Panc1 (cell line): ENCODE results near the gene SLC26A4. TPM values are rescaled to one million over a fixed set of nuclear protein-coding genes. Genes with fewer than 3 reads are reported as not detected.

Source experiments
- ATAC-seq: fragments of 200-7000 bp; cut with Tn5 transposase; 2 replicates; pipeline ENCODE4 v1.9.1; 2020; ENCODE audit warnings: mild to moderate bottlenecking, moderate library complexity
- BruUV-seq: library from RNA; stranded (reverse); fragments of 400-500 nt; replicated peaks from 2 replicates; lab custom pipeline; 2021; lab: Mats Ljungman, UMichigan
- CTCF ChIA-PET: fragments of 300-600 bp; sonication (Branson Sonifier 250); formaldehyde crosslinking; loops from one replicate; lab custom pipeline; 2022; ENCODE audit warnings: antibody characterized with exemption; lab: Charles Lee
- POLR2A ChIA-PET: fragments of 300-600 bp; sonication (Branson Sonifier 250); formaldehyde crosslinking; loops from one replicate; lab custom pipeline; 2022; ENCODE audit warnings: antibody characterized with exemption; lab: Charles Lee
- DNase-seq: peaks from one replicate; pipeline ENCODE4 v3.0.0-alpha.2; 2010; ENCODE audit warnings: low read depth, low spot score
- H3K27ac ChIP-seq: 2 replicates; pipeline ENCODE4 v1.5.1; 2011; ENCODE audit warnings: mild to moderate bottlenecking, low read length, inconsistent platforms
- H3K27me3 ChIP-seq: fragments of 200-500 bp; sonication (Bioruptor generic); 2 replicates; pipeline ENCODE4 v1.6.0; 2014; ENCODE audit warnings: low read length, inconsistent platforms; ENCODE audit not compliant: control insufficient read depth, insufficient read depth
- H3K36me3 ChIP-seq: fragments of 200-500 bp; sonication (Bioruptor generic); 2 replicates; pipeline ENCODE4 v1.5.1; 2014; ENCODE audit warnings: inconsistent platforms, mild to moderate bottlenecking, low read length, moderate library complexity; ENCODE audit not compliant: control insufficient read depth, insufficient read depth
- H3K4me1 ChIP-seq: 2 replicates; pipeline ENCODE4 v1.5.1; 2011; ENCODE audit warnings: inconsistent platforms, mild to moderate bottlenecking, low read length, moderate library complexity; ENCODE audit not compliant: control insufficient read depth, insufficient read depth
- H3K4me3 ChIP-seq, 2 experiments: 2 replicates each; pipeline ENCODE4 v1.5.1; 2011 to 2012; ENCODE audit warnings: low read depth in 2 of 2, low read length in 2 of 2, mild to moderate bottlenecking in 2 of 2, inconsistent platforms in 1 of 2, moderate library complexity in 1 of 2
- H3K9me3 ChIP-seq: fragments of 200-500 bp; sonication (Bioruptor generic); 2 replicates; pipeline ENCODE4 v1.5.1; 2014; ENCODE audit warnings: low read depth, mild to moderate bottlenecking, inconsistent platforms, low read length, moderate library complexity; ENCODE audit not compliant: control insufficient read depth, insufficient read depth
- CTCF ChIP-seq: fragments of 450-650 bp; IDR thresholded peaks from 2 replicates; pipeline ENCODE4 v1.5.1; 2017; ENCODE audit warnings: mild to moderate bottlenecking
- POLR2AphosphoS5 ChIP-seq: IDR thresholded peaks from 2 replicates; pipeline ENCODE4 v1.6.1; 2012; ENCODE audit warnings: mild to moderate bottlenecking, low read depth, low read length, moderate library complexity
- SIN3A ChIP-seq: IDR thresholded peaks from 2 replicates; pipeline ENCODE4 v1.6.1; 2012; ENCODE audit warnings: low read depth, mild to moderate bottlenecking, low read length, moderate library complexity, borderline replicate concordance; ENCODE audit not compliant: insufficient read depth
- TCF7L2 ChIP-seq: IDR thresholded peaks from 2 replicates; pipeline ENCODE4 v1.6.1; 2011; ENCODE audit warnings: mild to moderate bottlenecking, low read depth, low read length, inconsistent platforms
- in situ Hi-C: cut with HindIII; loops from 2 replicates; pipeline ENCODE4 v1.10.0; 2016; ENCODE audit warnings: low sequenced_read_pairs, low pct_unique_long_range_greater_than_20kb
- intact Hi-C: fragments of 100-400 bp; cut with micrococcal nuclease; formaldehyde crosslinking; loops from one replicate; pipeline ENCODE4 v1.10.0; 2022; ENCODE audit not compliant: unreplicated experiment
- total RNA-seq: library from RNA; stranded (reverse); gene quantifications from one replicate; pipeline ENCODE4 v1.2.1, GENCODE V29; 2021; ENCODE audit not compliant: unreplicated experiment
- TF ChIP-seq, protein P1 (sequence below), 2 experiments: IDR thresholded peaks; 2 replicates each; pipeline ENCODE4 v1.6.1; 2011 to 2012; ENCODE audit warnings: low read depth in 2 of 2, control low read depth in 1 of 2, low read length in 1 of 2, mild to moderate bottlenecking in 1 of 2, moderate library complexity in 1 of 2; ENCODE audit not compliant: insufficient read depth in 1 of 2

SLC26A4 gene
- total RNA-seq, 1 experiment from 2014 or later = 0.05 TPM

DNA sequence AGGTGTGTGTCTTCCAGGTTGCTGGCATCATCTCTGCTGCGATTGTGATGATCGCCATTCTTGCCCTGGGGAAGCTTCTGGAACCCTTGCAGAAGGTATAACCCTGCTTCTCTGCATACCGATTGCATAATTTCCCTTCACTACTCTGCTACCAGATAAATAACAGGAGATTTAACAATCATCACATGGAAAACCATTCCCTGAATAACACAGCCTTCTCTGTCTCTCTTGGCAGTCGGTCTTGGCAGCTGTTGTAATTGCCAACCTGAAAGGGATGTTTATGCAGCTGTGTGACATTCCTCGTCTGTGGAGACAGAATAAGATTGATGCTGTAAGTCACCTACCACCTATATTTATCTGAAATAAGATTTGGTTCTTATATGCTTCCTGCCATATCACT lies 33.8 kb downstream of the SLC26A4 start:
- H3K4me3 ChIP-seq = no peak overlapping the region
- POLR2A ChIA-PET = no interaction called here
- peaks cover 14% of the 10 kb centered on the region for H3K27me3 ChIP-seq
- intact Hi-C loops (no loop called here), in situ Hi-C loops (no loop called here)
- H3K4me1 ChIP-seq = no peaks in the 10 kb centered on the region
- no TSS peak for BruUV-seq
- TF ChIP-seq CTCF = no peak
- TF ChIP-seq SIN3A = no peak
- TF ChIP-seq, protein P1, sequence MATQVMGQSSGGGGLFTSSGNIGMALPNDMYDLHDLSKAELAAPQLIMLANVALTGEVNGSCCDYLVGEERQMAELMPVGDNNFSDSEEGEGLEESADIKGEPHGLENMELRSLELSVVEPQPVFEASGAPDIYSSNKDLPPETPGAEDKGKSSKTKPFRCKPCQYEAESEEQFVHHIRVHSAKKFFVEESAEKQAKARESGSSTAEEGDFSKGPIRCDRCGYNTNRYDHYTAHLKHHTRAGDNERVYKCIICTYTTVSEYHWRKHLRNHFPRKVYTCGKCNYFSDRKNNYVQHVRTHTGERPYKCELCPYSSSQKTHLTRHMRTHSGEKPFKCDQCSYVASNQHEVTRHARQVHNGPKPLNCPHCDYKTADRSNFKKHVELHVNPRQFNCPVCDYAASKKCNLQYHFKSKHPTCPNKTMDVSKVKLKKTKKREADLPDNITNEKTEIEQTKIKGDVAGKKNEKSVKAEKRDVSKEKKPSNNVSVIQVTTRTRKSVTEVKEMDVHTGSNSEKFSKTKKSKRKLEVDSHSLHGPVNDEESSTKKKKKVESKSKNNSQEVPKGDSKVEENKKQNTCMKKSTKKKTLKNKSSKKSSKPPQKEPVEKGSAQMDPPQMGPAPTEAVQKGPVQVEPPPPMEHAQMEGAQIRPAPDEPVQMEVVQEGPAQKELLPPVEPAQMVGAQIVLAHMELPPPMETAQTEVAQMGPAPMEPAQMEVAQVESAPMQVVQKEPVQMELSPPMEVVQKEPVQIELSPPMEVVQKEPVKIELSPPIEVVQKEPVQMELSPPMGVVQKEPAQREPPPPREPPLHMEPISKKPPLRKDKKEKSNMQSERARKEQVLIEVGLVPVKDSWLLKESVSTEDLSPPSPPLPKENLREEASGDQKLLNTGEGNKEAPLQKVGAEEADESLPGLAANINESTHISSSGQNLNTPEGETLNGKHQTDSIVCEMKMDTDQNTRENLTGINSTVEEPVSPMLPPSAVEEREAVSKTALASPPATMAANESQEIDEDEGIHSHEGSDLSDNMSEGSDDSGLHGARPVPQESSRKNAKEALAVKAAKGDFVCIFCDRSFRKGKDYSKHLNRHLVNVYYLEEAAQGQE (IDR thresholded peaks at IDR 0.05; ENCODE audit: insufficient read depth in 1 of 2, low read depth in 2 of 2, low read length in 1 of 2) = no peak
- no peak for TF ChIP-seq POLR2AphosphoS5
- TF ChIP-seq TCF7L2 = no peak
- H3K9me3 ChIP-seq = no peaks in the 10 kb centered on the region
- ATAC-seq (no peak), DNase-seq (no peak)
- H3K27ac ChIP-seq = no peak overlapping the region
- no peaks in the 10 kb centered on the region for H3K36me3 ChIP-seq
- CTCF ChIA-PET = interaction anchor here (0.6 kb wide), 1 partner anchor 34 kb away, joined by 3 read pairs; no protein-coding TSS in a partner anchor

DNA sequence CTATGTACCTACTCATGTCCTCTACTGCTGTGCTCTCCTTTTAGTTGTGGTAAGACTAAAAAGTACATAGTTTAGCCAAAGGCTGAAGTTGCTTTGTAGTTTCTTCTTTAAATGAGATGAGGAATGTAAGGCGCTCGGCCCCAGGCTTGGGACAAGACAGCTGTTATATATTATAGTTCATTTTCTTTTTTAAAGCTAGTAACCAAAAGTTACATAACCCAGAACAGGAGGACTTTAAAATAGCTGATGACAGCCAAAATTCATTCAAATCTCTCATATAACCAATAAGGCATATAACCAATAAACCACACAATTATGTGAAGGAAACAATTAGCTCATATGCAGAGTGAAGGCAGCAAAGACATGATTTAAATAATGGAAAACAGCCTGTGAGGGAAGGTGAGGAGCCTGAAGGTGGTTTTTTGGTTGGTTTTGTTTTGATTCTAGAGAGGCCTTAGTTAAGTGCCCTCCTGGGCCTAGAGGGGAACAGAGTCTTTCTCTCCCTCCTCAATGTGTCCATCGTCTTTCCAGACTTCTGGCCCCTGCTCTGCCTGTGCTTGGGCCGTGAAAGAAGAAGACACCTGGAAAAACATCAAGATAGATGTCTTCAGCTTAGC lies 35.8 kb downstream of the SLC26A4 start:
- TF ChIP-seq POLR2AphosphoS5 (no peak), SIN3A (no peak), TCF7L2 (no peak), CTCF (no peak)
- TF ChIP-seq, protein P1 (IDR thresholded peaks at IDR 0.05; ENCODE audit: insufficient read depth in 1 of 2, low read depth in 2 of 2, low read length in 1 of 2) = no peak
- ATAC-seq (no peak), DNase-seq (no peak)
- no peaks in the 10 kb centered on the region for H3K9me3 ChIP-seq
- H3K27ac ChIP-seq = no peak overlapping the region
- no peaks in the 10 kb centered on the region for H3K36me3 ChIP-seq
- H3K27me3 ChIP-seq = peaks cover 18% of the 10 kb centered on the region
- no peaks in the 10 kb centered on the region for H3K4me1 ChIP-seq
- ChIA-PET CTCF (no interaction called here), POLR2A (no interaction called here)
- no TSS peak for BruUV-seq
- in situ Hi-C loops = no loop called here
- intact Hi-C loops = no loop called here
- no peak overlapping the region for H3K4me3 ChIP-seq
